NOMO-1 treated with dmso at 0.1 percent for 144 hours (cell line): ENCODE data around the gene CENPM.
"Not testable (repeated sequence)": the region's sequence is repeated elsewhere in the genome, so short reads cannot be mapped to it uniquely, and the experiment has no call there.

Experiments
- DNase-seq: peaks from one replicate; lab custom pipeline; 2025; ENCODE audit not compliant: unreplicated experiment; lab: John Stamatoyannopoulos, UW

The CENPM gene

DNA sequence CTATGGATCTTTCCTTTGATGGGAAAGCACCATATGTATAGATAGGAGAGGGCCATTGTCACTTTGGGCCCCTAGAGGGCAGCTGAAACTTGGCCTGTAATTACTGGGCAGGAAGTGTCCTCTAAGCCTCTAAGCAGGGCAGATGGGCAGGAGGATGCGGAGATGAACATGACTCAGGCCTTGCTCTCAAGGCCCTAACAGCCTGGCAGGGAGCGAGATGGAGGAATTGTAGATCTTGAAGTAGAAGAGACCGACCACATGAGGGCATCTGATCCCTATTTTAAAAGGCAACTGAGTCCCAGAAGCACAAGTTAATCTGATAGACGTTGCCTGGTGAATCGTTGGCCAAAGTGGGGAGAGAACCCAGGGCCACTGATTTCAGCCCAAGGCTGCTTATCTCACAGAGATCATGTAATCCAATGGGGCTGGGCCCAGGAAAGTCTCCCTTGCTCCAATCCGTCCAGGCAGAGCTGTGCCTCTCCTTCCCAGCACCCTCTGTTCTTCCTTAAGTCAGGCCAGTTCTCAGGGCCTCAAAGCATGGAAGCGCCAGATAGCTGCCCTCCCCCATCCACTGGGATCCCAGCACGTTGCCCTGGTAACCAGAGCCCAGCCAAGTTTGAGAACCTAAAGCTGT, 19.8 kb upstream of the CENPM start:
- peak; percentile 72 for DNase-seq

DNA sequence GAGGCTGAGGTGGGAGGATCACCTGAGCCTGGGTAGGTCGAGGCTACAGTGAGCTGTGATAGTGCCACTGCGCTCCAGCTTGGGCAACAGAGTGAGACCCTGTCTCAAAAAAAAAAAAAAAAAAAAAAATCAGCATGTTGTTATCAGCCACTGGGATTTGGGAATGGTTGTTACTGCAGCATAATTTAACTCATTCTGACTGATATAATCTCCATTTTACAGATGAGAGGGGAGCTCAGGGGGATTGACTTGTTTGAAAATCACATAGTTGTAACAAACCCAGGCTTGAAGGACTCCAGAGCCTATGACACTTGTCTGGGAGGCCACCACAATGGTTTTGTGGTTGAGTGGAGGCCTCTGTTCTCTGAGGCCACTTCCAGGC, 19.3 kb upstream of the CENPM start:
- no peak for DNase-seq

DNA sequence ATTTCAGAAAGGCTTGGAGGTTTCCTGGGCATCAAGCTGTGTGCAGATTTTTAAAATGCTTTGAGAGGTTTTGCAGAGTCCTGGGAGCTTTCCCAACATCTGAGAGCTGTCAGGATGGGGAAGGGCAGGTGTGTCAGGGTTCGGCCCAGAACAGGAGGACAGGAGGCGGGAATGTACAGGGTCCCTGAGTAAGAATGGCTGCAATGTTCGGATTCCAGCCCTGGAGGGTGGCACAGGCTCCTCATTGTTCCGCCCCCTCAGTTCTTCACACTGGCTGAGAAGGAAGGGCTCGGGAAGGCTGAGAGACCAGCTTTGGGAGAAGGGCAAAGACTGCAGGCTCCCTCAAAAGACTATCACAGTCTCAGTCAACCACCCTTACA, 17.1 kb upstream of the CENPM start:
- DNase-seq = no peak

DNA sequence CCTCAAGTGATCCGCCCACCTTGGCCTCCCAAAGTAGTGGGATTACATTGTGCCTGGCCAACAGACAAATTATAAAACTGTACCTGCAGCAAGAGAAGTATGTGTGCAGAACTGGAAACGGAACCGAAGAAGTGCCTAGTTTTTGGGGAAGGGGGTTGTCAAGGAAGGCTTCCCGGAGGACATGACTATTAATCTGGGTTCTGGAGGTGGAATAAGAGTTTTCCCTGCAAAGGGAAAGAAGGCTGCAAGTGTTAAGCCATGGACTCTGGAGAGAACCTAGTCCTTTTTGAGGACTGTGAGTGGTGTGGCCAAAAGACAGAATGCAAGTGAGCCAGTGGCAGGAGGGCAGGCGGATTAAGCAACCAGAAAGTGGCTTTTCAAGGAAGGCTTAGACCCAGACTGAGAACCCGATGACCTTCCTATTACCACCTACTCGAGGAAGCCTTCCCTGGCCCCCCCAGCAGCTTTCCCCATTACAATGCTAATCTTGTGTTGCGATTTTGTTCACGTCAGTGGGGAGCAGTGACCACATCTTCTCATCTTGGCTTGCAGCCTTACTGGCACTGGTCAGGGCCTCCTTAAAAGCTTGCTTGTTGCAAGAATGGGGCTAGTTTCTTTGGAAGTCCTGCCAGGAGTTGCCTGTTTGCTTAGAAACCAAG, 16.6 kb upstream of the CENPM start:
- DNase-seq = no peak

DNA sequence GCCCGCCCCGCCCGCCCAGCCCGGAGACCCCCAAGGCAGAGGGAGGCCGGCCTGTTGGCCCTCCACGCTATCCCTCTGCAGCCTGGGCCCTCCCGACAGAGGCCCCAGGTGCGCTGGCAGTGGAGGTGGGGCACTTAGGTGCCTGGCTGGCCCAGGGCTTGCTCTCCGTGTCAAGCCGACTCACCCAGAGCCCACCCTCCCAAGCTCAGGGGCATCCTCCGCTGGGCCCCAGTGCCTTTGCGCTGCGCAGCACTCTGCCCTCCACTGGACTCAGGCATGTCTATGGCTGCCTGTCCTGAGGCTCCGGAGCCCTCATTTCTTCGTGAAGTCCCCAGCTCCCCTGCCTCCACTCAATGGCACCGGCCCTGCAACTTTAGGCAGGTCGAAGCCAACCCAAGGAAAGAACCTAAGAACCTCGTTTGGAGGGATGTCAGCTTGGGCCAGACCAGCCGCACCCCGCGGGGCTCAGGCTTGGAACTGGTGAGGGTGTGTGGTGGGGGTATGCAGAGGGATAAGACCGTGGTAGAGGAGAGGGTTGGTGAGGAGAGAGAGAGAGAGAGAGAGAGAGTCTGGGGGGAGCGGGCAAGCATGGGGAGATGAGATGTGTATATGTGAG, 11.1 kb upstream of the CENPM start:
- DNase-seq = no peak

DNA sequence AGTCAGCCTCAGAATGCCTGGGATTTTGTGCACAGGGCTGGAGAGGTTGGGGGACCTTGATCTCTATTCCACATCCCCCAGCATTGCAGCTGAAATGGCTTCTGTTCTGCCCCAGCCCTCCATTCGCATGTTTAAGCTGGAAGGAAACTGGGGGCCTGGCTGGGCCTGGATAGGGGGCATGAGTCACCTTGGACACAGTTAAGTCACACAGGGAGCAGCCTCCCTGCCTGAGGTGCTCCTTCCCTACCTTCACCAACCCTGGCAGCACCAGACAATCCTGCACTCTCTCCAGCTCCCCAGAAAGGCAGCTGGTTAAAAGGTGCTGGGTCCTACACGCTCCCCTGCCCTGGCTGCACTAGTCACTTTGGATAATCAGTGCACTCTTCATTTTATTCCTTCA, 5.8 kb upstream of the CENPM start:
- no peak for DNase-seq

DNA sequence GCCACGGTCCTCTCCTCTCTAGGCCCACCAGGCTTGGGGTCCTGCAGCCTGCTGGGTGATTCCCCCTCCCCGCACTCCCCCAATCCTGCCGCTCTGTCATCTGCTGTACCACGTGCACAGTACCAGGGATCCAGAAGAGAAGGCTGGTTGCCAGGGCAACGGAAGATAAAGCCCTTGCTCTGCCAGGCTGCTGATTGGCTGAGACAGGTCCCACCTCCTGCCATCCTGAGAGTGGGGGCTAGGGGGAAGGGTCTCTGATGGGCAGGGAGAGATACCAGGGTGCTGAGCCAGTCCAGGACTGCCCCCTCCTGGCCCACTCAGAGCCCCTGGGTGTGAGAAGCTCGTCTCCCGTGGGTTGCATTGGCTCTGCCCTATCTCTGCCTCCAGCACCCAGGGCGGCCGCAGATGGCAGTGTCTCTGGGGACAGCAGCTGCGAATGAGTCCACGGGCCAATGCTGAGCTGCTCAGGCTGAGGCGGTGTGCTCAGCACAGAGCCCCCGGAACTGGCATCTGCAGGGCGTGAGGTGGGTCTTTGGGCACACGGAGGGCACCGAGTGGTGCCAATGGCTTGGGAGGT, 5.0 kb upstream of the CENPM start, which contains the start of gene SMIM45:
SMIM45 (plus strand) TSS at position 253 of the 577 bp plus-strand sequence.
- DNase-seq = no peak

DNA sequence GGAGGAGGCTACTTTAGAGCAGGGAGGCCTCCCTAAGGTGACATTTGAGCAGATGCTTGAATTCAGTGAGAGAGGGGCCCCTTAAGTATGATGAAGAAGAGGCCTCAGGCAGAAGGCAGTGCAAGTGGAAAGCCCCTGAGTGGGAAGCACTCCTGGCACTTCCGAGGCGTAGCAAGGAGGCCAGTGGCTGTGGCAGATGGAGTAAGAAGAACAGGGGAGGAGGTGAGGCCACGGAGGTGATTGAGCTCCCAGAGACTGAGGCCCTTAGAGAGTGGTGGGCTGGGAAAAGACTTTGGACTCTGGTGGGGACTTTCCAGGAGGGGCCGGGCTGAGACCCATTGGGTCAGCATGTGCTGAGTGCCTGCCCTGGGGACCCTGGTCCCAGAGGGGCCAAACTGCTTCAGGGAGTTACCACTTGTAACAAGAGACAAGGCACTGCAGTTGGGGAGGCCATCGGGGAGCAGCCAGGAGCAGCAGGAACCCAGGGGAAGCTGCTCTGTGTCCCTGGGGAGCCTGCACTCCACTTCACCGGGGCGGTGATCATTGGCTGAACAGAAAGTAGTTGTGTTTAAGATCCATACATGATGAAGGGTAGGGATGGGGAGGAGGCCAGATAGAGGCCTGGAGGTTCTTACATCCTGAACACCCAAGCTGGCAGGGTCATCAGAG, 2.5 kb upstream of the CENPM start:
- no peak for DNase-seq

DNA sequence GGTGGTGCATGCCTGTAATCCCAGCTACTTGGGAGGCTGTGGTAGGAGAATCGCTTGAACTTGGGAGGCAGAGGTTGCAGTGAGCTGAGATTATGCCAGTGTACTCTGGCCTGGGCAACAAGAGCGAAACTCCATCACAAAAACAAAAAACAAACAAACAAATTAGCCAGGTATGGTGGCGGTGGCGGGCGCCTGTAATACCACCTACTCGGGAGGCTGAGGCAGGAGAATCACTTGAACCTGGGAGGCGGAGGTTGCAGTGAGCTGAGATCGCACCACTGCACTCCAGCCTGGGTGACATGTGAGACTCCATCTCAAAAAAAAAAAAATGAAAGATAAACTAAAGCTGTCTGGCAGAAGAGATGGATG, 2.0 kb upstream of the CENPM start:
- DNase-seq = not testable (repeated sequence)

DNA sequence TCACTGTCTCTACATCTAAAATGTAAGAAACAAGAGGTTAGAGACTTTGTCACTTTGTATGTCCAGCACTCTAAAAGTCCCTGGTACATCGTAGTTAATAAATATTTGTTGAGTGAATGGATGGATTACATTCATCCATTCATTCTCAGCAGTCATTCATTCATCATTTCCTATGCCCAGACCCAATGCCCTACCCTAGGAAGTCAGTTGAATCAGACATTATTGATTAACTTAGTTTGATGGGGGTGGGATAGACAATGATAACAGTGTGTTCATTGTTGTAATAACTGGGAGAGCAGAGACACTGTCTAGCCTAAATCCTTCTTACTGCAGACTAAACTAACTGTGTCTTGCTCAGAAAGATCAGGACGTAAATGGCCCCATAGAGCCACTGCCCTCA, 1.2 kb upstream of the CENPM start:
- DNase-seq = no peak

DNA sequence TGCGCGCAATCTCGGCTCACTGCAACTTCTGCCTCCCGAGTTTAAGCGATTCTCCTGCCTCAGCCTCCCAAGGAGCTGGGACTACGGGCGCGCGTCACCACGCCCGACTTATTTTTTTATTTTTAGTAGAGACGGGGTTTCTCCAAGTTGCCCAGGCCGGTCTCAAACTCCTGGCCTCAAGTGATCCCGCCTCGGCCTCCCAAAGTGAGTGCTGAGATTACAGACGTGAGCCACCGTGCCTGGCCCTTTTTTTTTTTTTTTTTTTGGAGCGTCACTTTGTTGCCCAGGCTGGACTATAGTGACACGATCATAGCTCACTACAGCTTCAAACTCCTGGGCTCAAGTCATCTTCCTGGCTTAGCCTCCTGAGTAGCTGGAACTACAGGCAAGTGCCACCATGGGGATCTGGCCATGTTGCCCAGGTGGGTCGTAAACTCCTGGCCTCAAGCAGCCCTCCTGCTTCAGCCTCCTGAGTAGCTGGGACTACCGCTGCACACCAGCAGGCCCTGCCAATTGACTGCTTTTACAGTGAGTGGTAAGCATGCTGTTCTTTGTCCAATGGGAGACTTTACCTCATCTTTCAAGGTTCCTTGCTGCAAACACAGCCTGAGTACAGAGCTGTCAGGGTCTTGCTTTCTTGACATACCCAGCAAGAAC, 600 bp upstream of the CENPM start:
- no peak for DNase-seq

DNA sequence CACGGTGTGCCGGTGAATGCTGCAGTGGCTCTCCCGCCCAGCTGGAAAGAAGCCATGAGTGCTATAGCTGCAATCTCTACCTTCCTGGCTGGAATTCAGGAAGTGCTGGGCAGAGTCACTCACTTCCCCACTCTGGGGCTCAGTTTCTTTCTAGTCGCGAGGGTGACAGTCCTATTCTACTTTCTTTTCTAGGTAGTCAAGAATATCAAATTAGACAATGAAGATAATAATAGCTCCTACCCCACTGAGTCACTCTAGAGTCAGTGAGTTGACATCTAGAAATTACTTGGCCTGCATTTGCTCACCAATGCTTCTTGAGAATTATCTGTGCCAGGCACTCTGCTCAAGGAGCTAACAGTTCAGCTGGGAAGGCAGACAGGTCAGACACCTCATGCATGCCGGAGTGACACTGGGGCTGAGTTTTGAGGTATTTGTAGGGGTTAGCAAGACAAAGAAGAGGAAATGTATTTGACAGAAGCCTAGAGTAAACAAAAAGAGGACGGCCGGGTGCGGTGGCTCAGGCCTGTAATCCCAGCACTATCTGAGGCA, 3.2 kb downstream of the CENPM start:
- DNase-seq = no peak

DNA sequence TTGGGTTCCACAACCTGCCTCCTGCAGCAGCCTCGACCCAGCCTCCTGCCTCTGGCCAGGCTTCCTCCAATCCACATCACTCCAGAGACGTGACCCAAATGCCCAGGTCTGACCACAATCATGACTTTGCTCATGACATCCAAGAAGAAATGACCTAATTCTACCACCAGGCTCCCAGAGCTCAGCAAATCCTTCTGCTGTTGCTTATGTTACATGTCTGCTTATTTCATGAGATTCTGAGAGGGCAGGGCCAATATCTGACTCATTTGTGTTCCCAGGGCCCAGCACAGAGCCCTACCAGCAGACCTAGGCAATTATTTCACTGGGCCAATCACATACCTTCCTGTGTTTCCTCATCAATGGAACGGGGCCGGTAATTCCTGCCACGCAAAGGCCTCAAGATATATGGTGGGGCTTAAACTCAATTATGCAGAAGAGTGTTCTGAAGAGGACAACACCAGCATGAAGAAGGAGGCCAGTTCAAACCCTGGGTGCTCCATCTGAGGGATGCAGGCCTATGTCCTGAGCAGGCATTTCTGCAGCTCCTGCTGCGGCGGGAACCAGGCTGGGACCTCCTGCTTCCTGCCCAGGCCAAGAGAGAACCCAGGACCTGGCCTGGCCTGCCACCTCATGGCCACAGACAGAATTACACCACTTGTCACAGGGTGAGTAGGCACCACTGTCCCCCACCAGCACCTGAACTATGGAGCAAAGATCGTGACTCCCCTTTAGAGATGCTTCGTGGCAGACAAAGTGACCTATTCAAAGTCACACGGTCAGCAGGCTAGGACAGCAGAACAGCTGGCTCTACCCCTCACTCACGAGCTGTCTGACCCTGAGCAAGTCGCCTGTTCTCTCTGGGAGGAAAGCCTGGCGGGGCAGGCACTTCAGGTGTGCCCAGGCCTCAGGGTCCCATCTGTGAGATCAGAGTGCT, 5.9 kb downstream of the CENPM start:
- peak; percentile 54 for DNase-seq

DNA sequence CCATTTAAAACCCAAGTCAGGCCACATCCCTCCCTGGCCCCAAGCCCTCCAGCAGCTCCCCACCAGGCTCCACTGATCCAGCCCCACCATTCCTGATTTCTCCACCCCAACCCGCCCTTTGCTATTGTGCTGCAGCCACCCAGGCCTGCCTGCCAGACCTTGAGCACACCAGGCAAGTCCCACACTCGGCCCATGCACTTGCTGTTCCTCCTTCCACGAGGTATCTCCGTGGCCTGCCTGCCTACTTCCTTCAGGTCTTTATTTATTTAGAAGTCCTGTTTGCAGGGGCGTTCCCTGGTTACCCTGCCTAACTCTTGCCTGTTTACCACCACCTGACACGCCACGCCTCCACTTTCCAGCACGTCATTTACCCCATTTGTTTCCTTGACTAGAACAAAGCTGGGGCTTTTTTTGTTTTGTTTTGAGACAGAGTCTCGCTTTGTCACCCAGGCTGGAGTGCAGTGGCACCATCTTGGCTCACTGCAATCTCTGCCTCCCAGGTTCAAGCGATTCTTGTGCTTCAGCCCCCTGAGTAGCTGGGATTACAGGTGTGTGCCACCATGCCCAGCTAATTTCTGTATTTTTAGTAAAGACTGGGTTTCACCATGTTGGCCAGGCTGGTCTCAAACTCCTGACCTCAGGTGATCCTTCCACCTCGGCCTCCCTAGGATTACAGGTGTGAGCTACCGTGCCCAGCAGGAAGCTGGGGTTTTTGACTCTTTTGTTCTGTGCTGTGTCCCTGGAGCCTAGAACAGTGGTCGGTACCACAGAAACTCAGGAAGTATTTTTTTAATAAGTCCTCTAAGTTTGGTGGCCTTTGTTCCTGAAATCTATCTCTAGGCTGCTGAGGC, 6.7 kb downstream of the CENPM start:
- DNase-seq = no peak

DNA sequence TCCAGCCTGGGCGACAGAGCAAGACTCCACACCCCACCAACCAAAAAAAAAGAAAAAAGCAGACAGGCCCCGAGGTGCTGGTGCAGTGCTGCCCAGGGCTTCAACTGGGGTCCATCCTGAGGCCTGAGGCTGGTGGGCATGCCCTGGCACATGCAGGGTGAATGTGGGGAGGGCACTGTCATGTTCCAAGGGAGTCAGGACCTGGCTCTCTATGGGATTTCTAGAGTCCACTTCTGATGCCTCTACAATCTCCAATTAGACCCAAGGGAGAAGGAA, 10.1 kb downstream of the CENPM start:
- DNase-seq = no peak

DNA sequence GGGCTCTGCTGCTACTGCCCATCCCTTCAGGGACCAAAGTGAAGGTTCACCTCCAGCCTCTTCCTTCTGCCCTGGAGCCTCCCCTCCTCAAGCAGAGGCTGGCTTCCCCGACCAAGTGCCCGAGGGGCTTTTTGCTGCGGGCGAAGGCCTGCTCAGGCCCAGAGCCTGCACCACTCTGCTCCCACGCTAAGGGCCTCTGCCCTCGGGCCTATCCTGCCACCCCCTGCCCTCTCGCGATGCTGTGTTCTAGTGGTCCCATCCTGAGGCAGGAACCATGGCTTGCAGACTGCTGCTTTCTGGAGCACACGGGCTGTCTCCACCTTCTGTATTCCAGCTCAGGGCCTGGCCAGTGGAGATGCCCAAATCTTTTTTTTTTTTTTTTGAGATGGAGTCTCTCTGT, 11.4 kb downstream of the CENPM start:
- DNase-seq = no peak

DNA sequence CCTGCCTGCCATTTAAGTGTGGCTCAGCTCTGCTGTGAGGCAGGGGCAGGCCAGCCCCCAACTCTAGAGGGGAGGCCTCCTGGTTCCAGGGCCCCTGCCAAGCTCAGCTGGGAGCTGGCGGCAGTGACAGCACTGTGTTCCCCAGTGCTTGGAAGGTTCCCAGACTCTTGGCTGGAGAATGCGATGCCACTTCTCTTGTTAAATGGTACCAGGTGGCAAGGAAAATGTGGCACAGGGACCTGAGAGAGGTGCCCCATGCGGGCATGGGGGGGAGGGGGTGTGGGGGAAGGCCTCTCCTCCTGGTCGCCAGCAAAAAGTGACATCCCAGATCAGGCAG, 12.0 kb downstream of the CENPM start:
- no peak for DNase-seq

DNA sequence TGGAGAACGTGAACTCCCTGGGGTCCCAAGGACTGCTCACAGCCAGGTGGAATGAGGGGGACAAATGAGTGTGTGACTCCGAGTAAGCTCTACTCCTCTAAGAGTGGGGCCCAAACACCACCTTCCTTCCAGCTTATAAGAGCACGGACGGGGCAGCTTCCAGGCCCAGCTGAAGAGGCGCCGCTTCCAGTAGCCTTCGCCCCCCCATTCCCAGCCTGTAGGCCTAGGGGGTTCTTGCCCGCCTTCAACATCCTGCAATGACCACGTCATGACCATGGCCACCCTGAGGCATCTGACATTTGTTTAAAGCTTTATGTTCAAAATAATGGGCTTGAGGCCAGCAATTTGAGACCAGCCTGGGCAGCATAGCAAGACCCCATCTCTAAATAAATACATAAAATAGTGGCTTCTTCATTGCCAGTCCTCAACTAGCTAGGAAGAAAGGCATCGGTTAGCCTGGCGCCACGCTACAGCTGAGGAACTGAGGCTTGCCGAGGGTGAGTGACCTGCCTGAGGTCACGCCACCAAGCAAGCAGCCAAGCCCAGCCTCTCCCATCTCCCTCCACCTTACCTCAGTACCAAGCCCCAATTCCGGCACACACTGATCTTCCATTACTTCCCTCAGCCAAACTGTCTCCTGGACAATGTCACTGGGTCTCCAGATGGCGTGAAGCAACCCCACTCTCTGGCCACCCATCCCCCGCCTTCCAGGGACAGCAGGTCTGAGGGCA, 12.5 kb downstream of the CENPM start:
- no peak for DNase-seq
